ENCODE results near the gene SLTM. TPM values are rescaled to one million over a fixed set of nuclear protein-coding genes. Genes with fewer than 3 reads are reported as not detected.

SLTM gene
- total RNA-seq, 2 donors from 2014 or later: 50.9 to 146 TPM

- Histone ChIP-seq H3K4me3 (peak overlapping the region; percentile 93), H3K4me1 (ENCODE audit: control insufficient read depth in 1 of 2, low read depth in 2 of 2) (peaks cover 10 to 23% of the 10 kb centered on the region in 2 donors), H3K27me3 (replicated peaks; ENCODE audit: insufficient read depth) (no peaks in the 10 kb centered on the region), H3K27ac (peak overlapping the region; percentile 99), H3K36me3 (no peaks in the 10 kb centered on the region), H3K9me3 (no peaks in the 10 kb centered on the region)
- ATAC-seq (ENCODE audit: insufficient number of reproducible peaks, low FRiP score, low read depth) (no peak), DNase-seq (ENCODE audit: low spot score) (no peak)
- TF ChIP-seq CTCF (IDR thresholded peaks at IDR 0.05): no peak
Measured at GRCh38 chr15:58934521-58934920, 1.0 kb upstream of the SLTM start.

- Histone ChIP-seq H3K27me3 (replicated peaks; ENCODE audit: insufficient read depth) (no peaks in the 10 kb centered on the region), H3K36me3 (peaks cover 2% of the 10 kb centered on the region), H3K27ac (peak overlapping the region; percentile 99), H3K9me3 (no peaks in the 10 kb centered on the region), H3K4me3 (peak overlapping the region; percentile 93), H3K4me1 (ENCODE audit: control insufficient read depth in 1 of 2, low read depth in 2 of 2) (peaks cover 10 to 23% of the 10 kb centered on the region in 2 donors)
- no peak for TF ChIP-seq CTCF (IDR thresholded peaks at IDR 0.05)
- DNase-seq (ENCODE audit: low spot score): no peak
- no peak for ATAC-seq (ENCODE audit: insufficient number of reproducible peaks, low FRiP score, low read depth)
Measured at GRCh38 chr15:58934114-58934447, 602 bp upstream of the SLTM start.

- no peak for TF ChIP-seq CTCF (IDR thresholded peaks at IDR 0.05)
- Histone ChIP-seq H3K27me3 (replicated peaks; ENCODE audit: insufficient read depth) (no peaks in the 10 kb centered on the region), H3K36me3 (peaks cover 6% of the 10 kb centered on the region), H3K4me3 (peak overlapping the region; percentile 93), H3K9me3 (no peaks in the 10 kb centered on the region), H3K27ac (peak overlapping the region; percentile 99), H3K4me1 (ENCODE audit: control insufficient read depth in 1 of 2, low read depth in 2 of 2) (peaks cover 10 to 23% of the 10 kb centered on the region in 2 donors)
- DNase-seq (ENCODE audit: low spot score) (no peak), ATAC-seq (ENCODE audit: insufficient number of reproducible peaks, low FRiP score, low read depth) (peak; percentile 19)
Measured at GRCh38 chr15:58932710-58933280, 684 bp downstream of the SLTM start.

GRCh38 chr15:58931987-58932588 is 1.4 kb downstream of the SLTM start:
- TF ChIP-seq CTCF (IDR thresholded peaks at IDR 0.05): no peak
- no peaks in the 10 kb centered on the region for H3K27me3 ChIP-seq (replicated peaks; ENCODE audit: insufficient read depth)
- H3K9me3 ChIP-seq: no peaks in the 10 kb centered on the region
- peaks cover 10 to 23% of the 10 kb centered on the region in 2 donors for H3K4me1 ChIP-seq (ENCODE audit: control insufficient read depth in 1 of 2, low read depth in 2 of 2)
- DNase-seq (ENCODE audit: low spot score) (no peak), ATAC-seq (ENCODE audit: insufficient number of reproducible peaks, low FRiP score, low read depth) (no peak)
- H3K4me3 ChIP-seq: peak overlapping the region; percentile 93
- peaks cover 7% of the 10 kb centered on the region for H3K36me3 ChIP-seq
- peak overlapping the region; percentile 99 for H3K27ac ChIP-seq

- TF ChIP-seq CTCF (IDR thresholded peaks at IDR 0.05): no peak
- ATAC-seq (ENCODE audit: insufficient number of reproducible peaks, low FRiP score, low read depth) (no peak), DNase-seq (ENCODE audit: low spot score) (no peak)
- Histone ChIP-seq H3K4me1 (ENCODE audit: control insufficient read depth in 1 of 2, low read depth in 2 of 2) (peaks cover 13 to 29% of the 10 kb centered on the region in 2 donors), H3K27ac (no peak overlapping the region), H3K27me3 (replicated peaks; ENCODE audit: insufficient read depth) (no peaks in the 10 kb centered on the region), H3K36me3 (peaks cover 12% of the 10 kb centered on the region), H3K9me3 (no peaks in the 10 kb centered on the region), H3K4me3 (no peak overlapping the region)
Measured at GRCh38 chr15:58929891-58930416, 3.5 kb downstream of the SLTM start.
